Upper lobe of left lung (tissue), 4 donors: Measurements from ENCODE around the gene KCNIP1.

Experiments
- CTCF ChIP-seq, 6 experiments: fragments of 450-650 bp in 4 of 6; fragments of 200-600 bp in 2 of 6; sonication (generic) in 2 of 6; IDR thresholded peaks; one replicate each; pipeline ENCODE4 v1.5.1; 2016 to 2019; ENCODE audit warnings: antibody characterized with exemption in 6 of 6
- POLR2A ChIP-seq, 4 donors: fragments of 450-650 bp; IDR thresholded peaks; one replicate each; pipeline ENCODE4 v1.5.1; 2016 to 2017; ENCODE audit warnings: antibody characterized with exemption in 4 of 4, mild to moderate bottlenecking in 2 of 4
- POLR2AphosphoS5 ChIP-seq, 2 donors: sonication (generic); formaldehyde crosslinking; IDR thresholded peaks; one replicate each; pipeline ENCODE4 v1.5.1; 2017; ENCODE audit warnings: antibody characterized with exemption in 2 of 2

- no peak for TF ChIP-seq POLR2AphosphoS5 (IDR thresholded peaks at IDR 0.05)
- no peak for TF ChIP-seq CTCF (IDR thresholded peaks at IDR 0.05)
- TF ChIP-seq POLR2A (IDR thresholded peaks at IDR 0.05): no peak
Observed at GRCh38 chr5:170546282-170546681, 42.5 kb downstream of the KCNIP1 start.
